Upper lobe of right lung (tissue), 1 donor: ENCODE data around the gene ARMC9. TPM values are rescaled to one million over a fixed set of nuclear protein-coding genes. Genes with fewer than 3 reads are reported as not detected.

Source experiments
- ATAC-seq: fragments of 200-7000 bp; cut with Tn5 transposase; one replicate; pipeline ENCODE4 v1.9.1; 2020; ENCODE audit warnings: mild to moderate bottlenecking, moderate library complexity
- DNase-seq: peaks from one replicate; pipeline ENCODE4 v3.0.0-alpha.2; 2020
- H3K27ac ChIP-seq: fragments of 200-600 bp; one replicate; pipeline ENCODE4 v1.8.0; 2022
- H3K27me3 ChIP-seq: fragments of 200-600 bp; one replicate; pipeline ENCODE4 v1.8.0; 2022; ENCODE audit warnings: mild to moderate bottlenecking
- H3K36me3 ChIP-seq: fragments of 200-600 bp; one replicate; pipeline ENCODE4 v1.8.0; 2022
- H3K4me1 ChIP-seq: fragments of 200-600 bp; one replicate; pipeline ENCODE4 v1.8.0; 2022
- H3K4me3 ChIP-seq: fragments of 200-600 bp; one replicate; pipeline ENCODE4 v1.8.0; 2022; ENCODE audit warnings: mild to moderate bottlenecking
- H3K9me3 ChIP-seq: fragments of 200-600 bp; one replicate; pipeline ENCODE4 v1.8.0; 2022
- CTCF ChIP-seq: fragments of 200-600 bp; IDR thresholded peaks from one replicate; pipeline ENCODE4 v1.8.0; 2022; ENCODE audit warnings: antibody characterized with exemption
- intact Hi-C: fragments of 100-400 bp; cut with DNase I; formaldehyde crosslinking; loops from one replicate; pipeline ENCODE4 v1.11.0; 2022
- total RNA-seq: library from RNA; stranded (reverse); fragmentation: NEBNext Ultra II Directional; extraction: Animal tissue kit (Norgen Biotek cat#: 25700); gene quantifications from one replicate; pipeline ENCODE4 v1.2.1, GENCODE V29; 2021
- donor health status: DM: no; HTN: yes; CAD: no; lungs with severe emphysema.

The ARMC9 gene
- total RNA-seq, 1 donor from 2014 or later, result 37.1 TPM

DNA sequence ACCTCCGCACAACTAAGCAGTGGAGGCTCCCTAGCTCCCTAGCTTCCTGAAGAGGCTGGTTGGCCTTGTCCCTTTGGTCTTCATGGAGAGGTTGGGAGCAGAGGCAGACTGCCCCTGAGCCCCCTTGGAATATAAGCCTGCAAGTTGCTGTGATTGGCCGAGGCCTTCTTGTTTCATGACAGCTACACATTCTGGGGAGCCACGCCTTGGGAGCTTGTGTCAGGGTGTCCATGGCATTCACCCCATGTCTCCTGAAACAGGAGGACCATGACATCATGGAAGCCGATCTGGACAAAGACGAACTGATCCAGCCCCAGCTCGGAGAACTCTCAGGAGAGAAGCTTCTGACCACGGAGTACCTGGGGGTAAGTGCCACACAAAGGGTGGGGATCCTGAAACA, 133.1 kb downstream of the ARMC9 start:
- intact Hi-C loops, result no loop called here
- H3K27me3 ChIP-seq, result no peaks in the 10 kb centered on the region
- no peak overlapping the region for H3K27ac ChIP-seq
- no peak for TF ChIP-seq CTCF
- no peak overlapping the region for H3K4me3 ChIP-seq
- H3K4me1 ChIP-seq, result no peaks in the 10 kb centered on the region
- ATAC-seq (no peak), DNase-seq (no peak)
- H3K36me3 ChIP-seq, result no peaks in the 10 kb centered on the region
- H3K9me3 ChIP-seq, result no peaks in the 10 kb centered on the region

- ATAC-seq, result no peak
- no peak for TF ChIP-seq CTCF
- no peaks in the 10 kb centered on the region for H3K27me3 ChIP-seq
- no peaks in the 10 kb centered on the region for H3K36me3 ChIP-seq
- intact Hi-C loops, result no loop called here
- H3K4me1 ChIP-seq, result no peaks in the 10 kb centered on the region
- no peak overlapping the region for H3K27ac ChIP-seq
- no peak overlapping the region for H3K4me3 ChIP-seq
- DNase-seq, result no peak
- no peaks in the 10 kb centered on the region for H3K9me3 ChIP-seq
Measured at GRCh38 chr2:231332388-231332787, 134.0 kb downstream of the ARMC9 start.

DNA sequence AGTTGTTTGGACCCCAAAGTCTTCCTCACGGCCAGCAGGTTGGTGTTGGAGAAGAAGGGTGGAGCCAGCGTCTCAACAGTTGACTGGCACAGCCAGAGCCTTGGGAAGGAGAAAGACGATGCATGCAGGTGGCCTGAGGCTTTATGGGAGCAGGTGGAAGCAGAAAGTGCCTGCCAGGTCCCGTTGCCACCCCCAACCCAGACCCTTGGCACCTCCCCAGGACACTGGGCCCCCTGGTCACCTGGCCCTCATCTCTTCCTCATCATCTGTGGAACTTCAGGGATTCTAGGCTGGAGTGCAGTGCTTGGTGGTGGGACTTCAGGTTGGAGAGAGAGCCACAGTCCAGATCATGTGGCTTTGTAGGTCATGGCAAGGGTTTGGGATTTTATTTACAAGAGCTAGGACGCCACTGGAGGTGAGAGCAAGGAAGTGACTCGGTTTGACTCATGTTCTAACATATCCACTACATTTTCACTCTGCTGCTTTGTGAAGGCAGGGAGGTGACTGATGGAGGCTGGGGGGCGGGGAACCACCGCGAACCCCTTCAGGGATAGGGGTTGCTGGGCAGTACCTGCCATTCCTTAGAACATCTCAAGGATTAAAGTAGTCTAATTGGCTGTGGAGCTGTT, 134.6 kb downstream of the ARMC9 start:
- H3K4me1 ChIP-seq, result no peaks in the 10 kb centered on the region
- DNase-seq (no peak), ATAC-seq (no peak)
- H3K27ac ChIP-seq, result no peak overlapping the region
- no peak for TF ChIP-seq CTCF
- no peaks in the 10 kb centered on the region for H3K27me3 ChIP-seq
- no peak overlapping the region for H3K4me3 ChIP-seq
- H3K36me3 ChIP-seq, result no peaks in the 10 kb centered on the region
- intact Hi-C loops, result no loop called here
- H3K9me3 ChIP-seq, result no peaks in the 10 kb centered on the region

GRCh38 chr2:231334179-231334930, 135.9 kb downstream of the ARMC9 start:
- no peak for DNase-seq
- H3K4me1 ChIP-seq, result no peaks in the 10 kb centered on the region
- no peak overlapping the region for H3K4me3 ChIP-seq
- no peaks in the 10 kb centered on the region for H3K27me3 ChIP-seq
- no peak overlapping the region for H3K27ac ChIP-seq
- no peak for TF ChIP-seq CTCF
- peak; percentile 73 for ATAC-seq
- intact Hi-C loops, result no loop called here
- H3K9me3 ChIP-seq, result no peaks in the 10 kb centered on the region
- no peaks in the 10 kb centered on the region for H3K36me3 ChIP-seq

DNA sequence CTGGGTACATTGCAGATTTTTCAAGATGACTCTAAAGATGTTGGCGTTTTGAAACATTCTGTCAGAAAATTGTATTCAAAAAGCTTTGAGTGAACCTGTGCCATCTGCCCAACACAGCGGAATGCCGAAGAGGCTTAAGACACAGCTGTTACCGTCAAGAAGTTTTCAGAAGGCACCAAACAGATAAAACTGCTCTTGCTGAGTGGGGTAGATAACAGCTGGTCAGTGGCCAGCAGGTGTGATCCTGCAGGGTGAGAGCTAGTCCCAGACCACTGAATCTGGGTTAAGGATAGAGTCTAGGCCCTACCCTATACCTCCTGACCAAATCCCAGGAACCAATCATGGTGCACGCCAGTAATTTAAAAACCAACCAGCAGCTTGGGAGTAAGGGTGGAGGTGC, 136.6 kb downstream of the ARMC9 start:
- Histone ChIP-seq H3K36me3 (no peaks in the 10 kb centered on the region), H3K9me3 (no peaks in the 10 kb centered on the region), H3K27me3 (no peaks in the 10 kb centered on the region), H3K4me1 (no peaks in the 10 kb centered on the region), H3K27ac (no peak overlapping the region), H3K4me3 (no peak overlapping the region)
- DNase-seq, result no peak
- TF ChIP-seq CTCF, result no peak
- ATAC-seq, result no peak
- intact Hi-C loops, result no loop called here
